ENCODE results near the gene MSX1. TPM values are rescaled to one million over a fixed set of nuclear protein-coding genes. Genes with fewer than 3 reads are reported as not detected.

MSX1 gene
- total RNA-seq, 1 experiment from 2014 or later, result 18.7 TPM

- DNase-seq (ENCODE audit: low read depth), result no peak
Measured at GRCh38 chr4:4912155-4912554, 52.7 kb downstream of the MSX1 start.

GRCh38 chr4:4913147-4913561 lies 53.7 kb downstream of the MSX1 start:
- DNase-seq (ENCODE audit: low read depth), result no peak

Other genes with a start within 250 kb of the MSX1 start
- gene CYTL1, start 159.8 kb downstream of the MSX1 start, total RNA-seq (2014; rRNA removed; shearing (Covaris generic)), result 15.8 and 22.1 TPM in 2 replicates
- 14.7 and 17.4 TPM in 2 replicates for gene STK32B, start 191.8 kb downstream of the MSX1 start, total RNA-seq (2014; rRNA removed; shearing (Covaris generic))

Measured in Daoy (cell line).